A549 (cell line): ENCODE results near the gene VNN1. TPM values are rescaled to one million over a fixed set of nuclear protein-coding genes. Genes with fewer than 3 reads are reported as not detected.

Experiments used
- ATAC-seq, 2 experiments: fragments of 200-7000 bp in 1 of 2; fragments of >200 bp in 1 of 2; cut with Nextera tagmentation in 1 of 2; cut with Tn5 transposase in 1 of 2; 3 replicates each; pipeline versions ENCODE4 v1.8.0 to v1.9.1; 2018 to 2020; ENCODE audit warnings: mild to moderate bottlenecking in 1 of 2, moderate library complexity in 1 of 2
- CTCF ChIA-PET: fragments of 300-600 bp; sonication (Branson Sonifier 250); formaldehyde crosslinking; extraction: SDS; loops from one replicate; lab custom pipeline; 2021; ENCODE audit warnings: antibody characterized with exemption, inconsistent platforms; lab: Yijun Ruan, JAX
- POLR2A ChIA-PET: fragments of 350-600 bp; formaldehyde crosslinking; extraction: SDS; loops from one replicate; lab custom pipeline; 2021; ENCODE audit warnings: antibody characterized with exemption, inconsistent platforms; lab: Yijun Ruan, JAX
- DNase-seq, 2 experiments: peaks; one replicate each; pipeline versions ENCODE4 v3.0.0 to v3.0.0-alpha.2; 2011 to 2016; ENCODE audit warnings: low read depth in 1 of 2, low spot score in 1 of 2
- FAIRE-seq: peaks from 2 replicates; lab custom pipeline; 2011; peaks lifted over from hg19 to GRCh38; lab: Jason Lieb, UNC
- H3K27ac ChIP-seq, 2 experiments: fragments of >200 bp; sonication (Bioruptor Twin); formaldehyde crosslinking; 3 replicates each; pipeline ENCODE4 v1.5.1; 2016 to 2017
- H3K4me1 ChIP-seq: fragments of >200 bp; sonication (Bioruptor Twin); formaldehyde crosslinking; 3 replicates; pipeline ENCODE4 v1.6.1; 2016
- H3K4me2 ChIP-seq: fragments of >200 bp; sonication (Bioruptor Twin); formaldehyde crosslinking; 3 replicates; pipeline ENCODE4 v1.6.1; 2016
- H3K4me3 ChIP-seq: fragments of >200 bp; sonication (Bioruptor Twin); formaldehyde crosslinking; 3 replicates; pipeline ENCODE4 v1.5.1; 2016
- H3K9me3 ChIP-seq: fragments of >200 bp; sonication (Bioruptor Twin); formaldehyde crosslinking; 3 replicates; pipeline ENCODE4 v1.6.1; 2016
- BCL3 ChIP-seq: fragments of >200 bp; sonication (Bioruptor Twin); formaldehyde crosslinking; IDR thresholded peaks from 3 replicates; pipeline ENCODE4 v1.6.1; 2016
- BHLHE40 ChIP-seq: IDR thresholded peaks from 2 replicates; pipeline ENCODE4 v1.6.1; 2012; ENCODE audit warnings: low read depth, low read length, inconsistent platforms
- CBX2 ChIP-seq: fragments of 200-600 bp; sonication (generic); IDR thresholded peaks from 2 replicates; pipeline ENCODE4 v1.6.1; 2016; ENCODE audit warnings: low read depth, mild to moderate bottlenecking, borderline replicate concordance
- CBX8 ChIP-seq: fragments of 200-600 bp; sonication (generic); IDR thresholded peaks from 2 replicates; pipeline ENCODE4 v1.6.1; 2016
- EHF ChIP-seq: fragments of 250-450 bp; sonication (Bioruptor Pico); IDR thresholded peaks from 2 replicates; pipeline ENCODE4 v1.5.0; 2020; ENCODE audit warnings: mild to moderate bottlenecking
- ELK1 ChIP-seq: fragments of 150-350 bp; IDR thresholded peaks from 2 replicates; pipeline ENCODE4 v1.6.1; 2014; ENCODE audit warnings: low read depth, mild to moderate bottlenecking, low read length
- ESRRA ChIP-seq: fragments of 150-350 bp; IDR thresholded peaks from 2 replicates; pipeline ENCODE4 v1.6.1; 2014; ENCODE audit warnings: mild to moderate bottlenecking, low read length, borderline replicate concordance
- FOSB ChIP-seq: fragments of 250-450 bp; sonication (Bioruptor Pico); IDR thresholded peaks from 2 replicates; pipeline ENCODE4 v1.5.0; 2020; ENCODE audit warnings: mild to moderate bottlenecking, moderate library complexity
- FOSL2 ChIP-seq, 2 experiments: fragments of 450-650 bp in 1 of 2; fragments of >200 bp in 1 of 2; sonication (Bioruptor Twin) in 1 of 2; formaldehyde crosslinking; IDR thresholded peaks; 2 replicates each; pipeline versions ENCODE4 v1.5.0 to v1.6.1; 2016 to 2020; ENCODE audit warnings: mild to moderate bottlenecking in 1 of 2, moderate library complexity in 1 of 2
- FOXS1 ChIP-seq: fragments of 250-450 bp; sonication (Bioruptor Pico); IDR thresholded peaks from 2 replicates; pipeline ENCODE4 v1.5.0; 2020; ENCODE audit warnings: mild to moderate bottlenecking, moderate library complexity
- HOXB13 ChIP-seq: fragments of 250-450 bp; sonication (Bioruptor Pico); IDR thresholded peaks from 2 replicates; pipeline ENCODE4 v1.5.0; 2020; ENCODE audit warnings: low read depth, mild to moderate bottlenecking, moderate library complexity
- MAX ChIP-seq: IDR thresholded peaks from 2 replicates; pipeline ENCODE4 v1.6.1; 2012
- NFE2L2 ChIP-seq: fragments of 150-350 bp; conservative IDR thresholded peaks from 2 replicates; pipeline ENCODE4 v1.6.1; 2014; ENCODE audit warnings: low read length
- NR3C1 ChIP-seq: fragments of >200 bp; sonication (Bioruptor Twin); formaldehyde crosslinking; IDR thresholded peaks from 3 replicates; pipeline ENCODE4 v1.6.1; 2017
- PBX3 ChIP-seq: IDR thresholded peaks from 2 replicates; pipeline ENCODE4 v1.6.1; 2012
- POLR2A ChIP-seq: IDR thresholded peaks from 2 replicates; pipeline ENCODE4 v1.6.1; 2012; ENCODE audit warnings: mild to moderate bottlenecking, low read length
- REST ChIP-seq: fragments of 200-600 bp; sonication (generic); IDR thresholded peaks from 2 replicates; pipeline ENCODE4 v1.6.1; 2016; ENCODE audit warnings: antibody characterized with exemption, mild to moderate bottlenecking, moderate library complexity
- SMC3 ChIP-seq: fragments of >200 bp; sonication (Bioruptor Twin); formaldehyde crosslinking; IDR thresholded peaks from 3 replicates; pipeline ENCODE4 v1.6.1; 2018; ENCODE audit warnings: inconsistent platforms
- SREBF2 ChIP-seq: fragments of 450-650 bp; IDR thresholded peaks from 2 replicates; pipeline ENCODE4 v1.6.1; 2014; ENCODE audit warnings: mild to moderate bottlenecking, moderate library complexity
- TFCP2L1 ChIP-seq: fragments of 250-450 bp; sonication (Bioruptor Pico); IDR thresholded peaks from 2 replicates; pipeline ENCODE4 v1.5.0; 2021; ENCODE audit warnings: mild to moderate bottlenecking
- USF2 ChIP-seq: fragments of 450-650 bp; IDR thresholded peaks from 2 replicates; pipeline ENCODE4 v1.6.1; 2014; ENCODE audit warnings: antibody characterized with exemption
- ZNF302 ChIP-seq: fragments of 250-450 bp; sonication (Bioruptor Pico); IDR thresholded peaks from 2 replicates; pipeline ENCODE4 v1.9.0; 2021; ENCODE audit warnings: inconsistent platforms, mild to moderate bottlenecking, moderate library complexity
- WGBS: methylation state at CpG from one replicate; pipeline ENCODE4 v1.1.6; 2017; ENCODE audit errors: missing lambda C conversion rate; 5-methylcytosine and 5-hydroxymethylcytosine counted together
- polyA plus RNA-seq, 4 experiments: library from polyadenylated mRNA; depleted of rRNA in 3 of 4; stranded (reverse); fragments of >200 nt; fragmentation: RNase III in 1 of 4; extraction: RNeasy Plus Mini Kit Qiagen cat#74134 plus additional on column Dnase treatment in 1 of 4; gene quantifications; 2 replicates in 3 of 4; 3 replicates in 1 of 4; pipeline ENCODE4 v1.2.3, GENCODE V29; 2011 to 2017

The VNN1 gene
- polyA plus RNA-seq, 2 of the 4 experiments (the other 2 are of a cell fraction), result 0.03 to 0.09 TPM

GRCh38 chr6:132733814-132734213, 20.0 kb upstream of the VNN1 start:
- H3K4me1 ChIP-seq, result peaks cover 30% of the 10 kb centered on the region
- no peak overlapping the region for H3K27ac ChIP-seq
- TF ChIP-seq FOSB (CRISPR knock-in tag) (no peak), CBX2 (no peak), ESRRA (no peak), NFE2L2 (no peak), FOSL2 (IDR thresholded peaks at IDR 0.05) (no peak), FOSL2 (CRISPR knock-in tag; IDR thresholded peaks at IDR 0.05) (no peak), FOXS1 (CRISPR knock-in tag) (no peak), EHF (no peak), BHLHE40 (no peak), REST (no peak), MAX (no peak), ZNF302 (CRISPR knock-in tag) (no peak), USF2 (no peak), ELK1 (no peak), NR3C1 (no peak), SREBF2 (no peak), POLR2A (no peak), BCL3 (no peak), PBX3 (no peak)
- no peaks in the 10 kb centered on the region for H3K9me3 ChIP-seq
- H3K4me2 ChIP-seq, result no peak overlapping the region
- ATAC-seq (no peak), DNase-seq (no peak), FAIRE-seq (no peak)
- ChIA-PET POLR2A (no interaction called here), CTCF (no interaction called here)
- H3K4me3 ChIP-seq, result no peak overlapping the region
- WGBS, result 90% methylated on average over 1 of the region's 1 CpG

- no peak for ATAC-seq
- CTCF ChIA-PET, result no interaction called here
- TF ChIP-seq SMC3, result no peak
- TF ChIP-seq HOXB13, result no peak
- TF ChIP-seq ZNF302 (CRISPR knock-in tag), result no peak
- TF ChIP-seq USF2, result no peak
- no peak for TF ChIP-seq TFCP2L1 (CRISPR knock-in tag)
- no peak for TF ChIP-seq EHF
- no peak for TF ChIP-seq CBX8
- TF ChIP-seq, all 56 proteins: peak for 0
- no peak for DNase-seq
- 73% methylated on average over 2 of the region's 2 CpGs for WGBS
- H3K27ac ChIP-seq, result no peak overlapping the region
- FAIRE-seq, result no peak
- no peak overlapping the region for H3K4me3 ChIP-seq
- no peak overlapping the region for H3K4me2 ChIP-seq
- H3K4me1 ChIP-seq, result peaks cover 30% of the 10 kb centered on the region
- H3K9me3 ChIP-seq, result no peaks in the 10 kb centered on the region
- POLR2A ChIA-PET, result no interaction called here
These were observed 19.4 kb upstream of the VNN1 start for GRCh38 chr6:132733283-132733682.
